Measurements from ENCODE around the gene PDK2.

PDK2 gene

DNA sequence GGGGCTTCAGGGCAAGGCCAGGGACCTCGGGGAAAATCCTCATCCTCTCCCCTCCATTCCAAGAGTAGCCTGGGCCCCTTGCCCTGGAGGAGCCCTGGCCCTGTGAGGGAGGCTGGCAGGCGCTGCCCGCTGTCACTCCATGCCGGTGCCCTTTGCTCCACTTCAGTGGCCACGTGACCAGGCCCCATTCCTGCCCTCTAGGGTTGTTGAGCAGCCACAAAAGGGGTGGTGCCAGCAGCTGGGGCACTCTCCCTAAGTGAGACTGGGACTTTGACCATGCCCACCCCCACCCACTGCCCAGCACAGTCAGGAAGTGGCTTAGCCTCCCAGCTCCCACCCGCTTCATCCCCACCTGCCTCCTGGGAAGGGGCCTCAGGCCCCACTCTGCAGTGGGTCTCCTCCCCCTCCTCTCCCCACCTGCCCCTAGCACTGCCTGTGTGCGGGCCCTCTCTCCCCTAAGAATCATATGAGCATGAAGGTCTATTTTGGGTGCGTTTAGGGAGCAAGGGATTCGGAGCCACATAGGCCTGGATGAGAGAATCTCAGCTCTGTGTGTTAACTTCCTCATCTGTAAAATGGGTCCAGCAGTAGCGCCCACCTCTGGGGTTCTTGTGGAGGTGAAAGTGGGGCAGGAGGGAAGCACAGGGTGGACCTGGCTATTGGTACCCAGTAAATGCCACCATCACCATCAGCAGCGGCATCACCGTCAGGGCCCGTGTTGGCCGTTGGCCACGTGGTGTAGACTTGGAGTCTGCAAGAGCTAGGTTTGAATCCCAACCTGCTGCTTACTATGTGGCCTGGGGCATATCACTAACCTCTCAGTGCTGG lies 7.2 kb downstream of the PDK2 start:
- peak; percentile 62 for DNase-seq

DNA sequence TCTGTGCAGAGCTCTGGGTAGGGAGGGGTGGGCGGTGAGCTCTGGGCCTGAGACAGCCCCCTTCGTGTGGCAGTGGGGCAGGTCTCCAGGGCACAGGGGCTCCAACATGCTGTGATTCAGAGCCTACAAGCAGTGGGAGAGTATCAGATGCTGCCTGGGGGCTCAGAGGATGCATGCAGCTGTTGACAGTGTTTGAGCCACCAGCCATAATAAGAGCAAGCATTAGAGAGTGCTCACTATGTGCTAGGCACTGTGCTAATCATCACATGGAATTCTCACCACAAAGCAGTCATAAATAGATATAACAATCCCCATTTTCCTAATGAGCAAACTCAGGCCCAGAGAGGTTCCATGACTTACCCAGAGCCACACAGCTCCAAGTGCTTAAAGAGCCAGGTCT lies 8.1 kb downstream of the PDK2 start:
- DNase-seq, result no peak

DNA sequence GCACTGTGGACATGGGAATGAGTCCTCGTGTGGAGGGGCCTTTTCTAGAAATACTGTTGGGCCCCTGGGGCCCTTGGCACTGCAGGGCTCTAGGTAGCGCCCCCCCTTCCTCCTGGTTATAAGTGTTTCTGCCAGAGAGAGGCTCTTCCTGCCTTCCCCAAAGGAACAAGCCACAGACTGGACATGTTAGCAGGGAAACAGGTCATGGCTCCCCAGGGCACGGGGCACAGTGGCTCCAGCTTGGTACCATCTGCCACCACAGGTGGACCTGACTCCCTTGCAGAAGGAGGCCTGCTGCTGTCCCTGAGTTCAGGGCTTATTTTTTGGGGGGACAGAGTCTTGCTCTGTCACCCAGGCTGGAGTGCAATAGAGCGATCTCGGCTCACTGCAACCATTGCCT lies 8.8 kb downstream of the PDK2 start:
- no peak for DNase-seq

DNA sequence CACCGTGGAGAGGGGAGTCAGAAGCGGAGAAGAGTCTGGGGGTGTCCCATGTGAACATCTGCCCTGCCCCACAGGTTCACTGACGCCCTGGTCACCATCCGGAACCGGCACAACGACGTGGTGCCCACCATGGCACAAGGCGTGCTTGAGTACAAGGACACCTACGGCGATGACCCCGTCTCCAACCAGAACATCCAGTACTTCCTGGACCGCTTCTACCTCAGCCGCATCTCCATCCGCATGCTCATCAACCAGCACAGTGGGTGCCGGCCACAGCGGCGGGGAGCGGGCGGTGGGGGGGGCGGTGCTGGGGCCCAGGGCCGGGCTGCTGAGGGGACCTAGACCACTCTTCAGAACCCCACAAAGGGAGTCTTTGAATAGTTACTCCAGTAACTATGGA lies 10.7 kb downstream of the PDK2 start:
- DNase-seq, result no peak

DNA sequence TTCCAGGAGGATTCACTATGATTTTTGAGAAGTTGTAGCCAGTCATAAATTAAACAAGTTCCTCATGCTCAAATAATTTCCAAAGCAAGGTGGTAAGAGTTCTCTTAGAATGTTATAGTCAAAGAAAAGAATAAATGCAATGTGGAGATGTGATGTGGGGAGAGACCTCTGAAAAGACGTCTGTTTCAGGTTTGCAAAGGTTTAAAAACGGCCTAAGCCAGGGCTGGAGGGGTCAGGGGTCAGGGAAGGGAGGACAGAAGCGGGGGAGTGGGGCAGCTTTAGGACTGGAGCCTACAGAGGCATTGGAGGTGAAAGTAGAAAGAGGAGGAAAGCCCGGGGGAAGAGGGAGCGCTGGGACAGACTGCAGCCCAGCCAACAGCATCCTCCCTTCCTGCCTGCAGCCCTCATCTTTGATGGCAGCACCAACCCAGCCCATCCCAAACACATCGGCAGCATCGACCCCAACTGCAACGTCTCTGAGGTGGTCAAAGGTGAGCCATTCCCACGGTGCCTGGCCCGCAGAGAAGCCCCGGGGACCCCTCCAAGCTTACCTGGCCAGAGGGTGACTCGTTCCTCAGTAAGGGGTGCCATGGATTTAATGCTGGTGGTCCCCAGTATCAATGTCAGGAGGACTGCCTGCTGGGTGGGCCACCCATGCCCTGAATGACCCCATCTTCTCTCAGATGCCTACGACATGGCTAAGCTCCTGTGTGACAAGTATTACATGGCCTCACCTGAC lies 11.4 kb downstream of the PDK2 start:
- no peak for DNase-seq

DNA sequence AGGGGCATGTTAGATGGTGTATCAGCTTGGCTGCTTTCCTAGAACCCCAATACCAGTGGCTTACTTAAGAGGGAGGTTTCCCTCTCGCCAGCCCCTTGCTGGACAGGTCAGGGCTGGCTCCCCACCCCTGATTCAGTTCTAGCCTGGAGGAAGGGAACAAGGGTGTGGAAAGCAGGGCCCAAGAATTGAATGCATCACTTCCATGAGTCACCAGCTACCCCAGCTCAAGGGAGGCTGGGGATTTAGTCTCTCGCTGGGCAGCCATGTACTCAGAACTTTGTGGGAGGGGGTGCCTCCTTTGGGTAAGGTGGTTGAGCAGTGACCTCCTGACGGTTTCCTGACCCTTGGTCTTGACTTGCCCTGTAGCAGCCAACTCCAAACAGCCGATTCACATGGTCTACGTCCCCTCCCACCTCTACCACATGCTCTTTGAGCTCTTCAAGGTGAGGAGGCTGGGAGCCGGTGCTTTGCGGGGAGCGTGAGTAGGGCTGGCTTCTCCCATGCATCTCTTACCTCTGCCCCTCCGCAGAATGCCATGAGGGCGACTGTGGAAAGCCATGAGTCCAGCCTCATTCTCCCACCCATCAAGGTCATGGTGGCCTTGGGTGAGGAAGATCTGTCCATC lies 12.8 kb downstream of the PDK2 start:
- DNase-seq, result no peak

DNA sequence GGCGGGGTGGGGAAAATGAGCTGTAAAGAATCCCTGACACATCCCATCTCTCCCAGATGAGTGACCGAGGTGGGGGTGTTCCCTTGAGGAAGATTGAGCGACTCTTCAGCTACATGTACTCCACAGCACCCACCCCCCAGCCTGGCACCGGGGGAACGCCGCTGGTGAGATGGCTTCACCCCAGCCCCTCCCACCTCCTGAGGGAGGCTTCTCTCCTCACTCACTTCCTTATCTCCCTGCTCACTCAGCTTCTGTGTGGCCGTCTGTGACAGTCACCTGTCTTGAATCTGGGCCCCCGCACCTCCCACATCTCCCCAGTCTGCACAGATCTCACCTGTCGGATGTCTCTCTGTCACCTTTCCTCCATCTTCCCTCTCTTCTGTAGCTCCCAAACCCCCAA lies 13.4 kb downstream of the PDK2 start:
- DNase-seq, result no peak

DNA sequence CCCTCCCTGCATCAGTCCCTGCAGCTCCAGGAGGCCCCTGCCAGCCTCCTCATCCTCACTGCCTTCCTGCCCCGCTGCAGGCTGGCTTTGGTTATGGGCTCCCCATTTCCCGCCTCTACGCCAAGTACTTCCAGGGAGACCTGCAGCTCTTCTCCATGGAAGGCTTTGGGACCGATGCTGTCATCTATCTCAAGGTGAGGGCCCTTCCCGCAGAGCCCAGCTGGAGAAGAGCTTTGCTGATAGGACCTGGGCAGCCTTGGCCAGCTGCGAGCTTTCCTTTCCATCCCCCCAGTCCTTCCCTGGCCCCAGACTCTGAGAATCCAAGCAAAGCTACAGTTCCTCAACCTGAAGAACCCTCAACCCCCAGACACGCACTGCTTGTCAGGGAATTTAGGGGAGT lies 14.1 kb downstream of the PDK2 start:
- DNase-seq, result no peak

DNA sequence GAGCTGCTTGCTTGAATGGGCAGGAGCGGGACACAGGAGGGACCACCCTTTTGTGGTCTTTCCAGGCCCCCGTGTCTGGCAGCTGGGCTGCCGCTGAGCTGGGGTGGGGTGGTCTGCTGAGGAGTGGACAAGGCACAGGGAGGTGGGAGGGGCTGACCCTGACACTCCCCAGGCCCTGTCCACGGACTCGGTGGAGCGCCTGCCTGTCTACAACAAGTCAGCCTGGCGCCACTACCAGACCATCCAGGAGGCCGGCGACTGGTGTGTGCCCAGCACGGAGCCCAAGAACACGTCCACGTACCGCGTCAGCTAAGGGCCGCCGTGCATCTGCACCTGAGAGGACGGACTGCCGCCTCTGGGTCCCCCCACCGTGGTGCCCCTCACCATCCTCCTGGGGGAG lies 14.6 kb downstream of the PDK2 start:
- DNase-seq, result no peak

DNA sequence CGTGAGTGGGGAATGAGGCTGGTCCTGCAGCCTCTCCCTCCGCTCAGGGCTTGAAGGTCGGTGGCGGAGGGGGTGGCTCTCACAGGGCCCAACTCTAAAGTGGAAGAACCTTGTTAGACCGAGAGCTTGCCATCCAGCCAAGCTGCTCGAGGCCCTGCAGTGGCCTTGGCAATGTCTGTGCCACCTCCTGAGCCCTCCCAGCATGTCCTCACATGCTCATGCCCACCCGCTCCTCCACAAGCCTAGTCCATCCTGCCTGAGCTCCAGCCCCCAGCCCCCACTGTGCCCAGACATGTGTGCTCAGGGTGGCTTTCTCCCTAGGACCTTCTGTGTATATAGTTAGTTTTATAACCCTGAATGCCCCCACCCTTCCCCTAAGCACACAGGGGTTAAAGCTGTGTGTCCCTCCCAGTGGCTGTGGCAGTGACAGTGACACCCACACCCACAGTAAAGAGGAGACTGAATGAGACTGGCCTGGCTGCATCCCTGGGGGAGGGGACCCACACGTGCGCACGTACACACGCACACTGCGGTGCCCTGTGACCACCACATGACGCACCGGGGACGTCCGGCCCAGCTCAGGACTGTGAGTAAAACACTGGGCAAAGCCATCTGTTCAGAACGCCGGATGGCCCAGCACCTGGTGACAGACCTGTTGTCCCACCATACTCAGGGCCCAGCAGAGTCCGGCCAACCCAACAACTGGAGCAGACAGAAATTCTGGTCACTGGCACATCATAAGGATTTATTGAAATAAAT lies 15.6 kb downstream of the PDK2 start:
- no peak for DNase-seq

DNA sequence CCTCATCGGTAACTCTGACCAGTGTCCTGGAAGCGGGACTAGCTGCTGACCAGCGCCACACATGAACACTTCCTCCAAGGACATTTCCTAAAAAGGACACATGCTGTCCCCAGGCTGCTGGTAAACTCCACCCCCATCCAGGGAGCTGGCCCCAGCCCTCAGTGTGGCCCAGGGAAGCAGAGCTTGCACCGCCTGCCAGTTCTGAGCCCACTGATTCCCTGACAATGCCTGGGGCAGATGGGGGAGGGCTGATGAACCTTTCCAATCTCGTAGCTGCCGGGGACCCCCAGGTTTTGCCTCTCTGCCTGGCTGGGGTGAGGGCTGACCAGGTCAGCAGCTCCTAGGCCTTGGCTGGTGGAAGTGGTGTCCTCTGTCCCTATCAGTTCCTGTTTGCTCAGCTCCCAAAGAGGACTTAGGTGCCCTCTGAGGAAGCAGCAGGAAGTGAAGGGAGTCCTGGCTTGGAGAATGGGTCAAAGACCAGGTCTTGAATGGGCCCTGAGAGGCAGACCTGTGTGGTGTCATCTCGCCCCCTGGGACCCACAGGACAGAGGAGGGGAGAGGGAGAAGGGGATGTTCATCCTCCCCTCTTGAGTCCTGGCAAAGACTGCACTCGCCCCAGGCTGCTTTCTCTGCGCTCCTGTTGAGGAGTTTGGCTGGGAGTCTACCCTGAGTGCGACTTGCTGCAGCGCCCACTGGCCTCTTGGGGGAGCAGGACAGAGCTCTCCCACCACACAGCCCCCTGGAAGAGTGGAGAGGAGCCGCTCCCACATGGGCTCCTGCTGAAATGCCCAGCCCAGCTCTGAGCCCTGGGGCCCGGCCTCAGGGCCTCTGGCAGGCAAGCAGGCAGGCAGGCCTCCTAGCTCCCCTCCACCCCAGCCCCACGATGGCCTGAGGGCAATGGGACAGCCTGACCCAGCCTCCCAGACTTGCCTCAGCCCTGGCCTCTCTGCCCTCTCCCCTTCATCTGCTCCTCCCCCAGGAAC lies 16.8 kb downstream of the PDK2 start:
- DNase-seq, result no peak

DNA sequence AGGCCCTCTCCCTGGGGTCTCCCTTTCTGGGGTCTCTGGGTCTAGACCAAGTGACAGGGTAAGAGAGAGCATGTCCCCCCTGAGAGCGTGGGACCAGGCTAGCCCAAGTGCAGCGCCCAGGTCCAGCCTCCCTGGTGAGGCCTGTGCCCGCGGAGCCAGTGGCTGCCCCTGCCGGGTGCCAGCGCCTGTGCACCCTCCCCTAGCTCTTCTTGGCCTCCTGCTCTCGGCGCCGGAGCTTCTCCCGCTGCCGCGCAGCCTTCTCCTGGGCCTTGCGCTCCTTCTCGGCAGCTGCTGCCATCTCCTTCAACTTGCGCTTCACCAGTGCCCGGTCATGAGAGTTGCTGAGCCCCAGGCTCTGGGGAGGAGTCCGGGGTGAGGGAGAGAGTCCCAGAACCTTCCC lies 17.5 kb downstream of the PDK2 start:
- no peak for DNase-seq

DNA sequence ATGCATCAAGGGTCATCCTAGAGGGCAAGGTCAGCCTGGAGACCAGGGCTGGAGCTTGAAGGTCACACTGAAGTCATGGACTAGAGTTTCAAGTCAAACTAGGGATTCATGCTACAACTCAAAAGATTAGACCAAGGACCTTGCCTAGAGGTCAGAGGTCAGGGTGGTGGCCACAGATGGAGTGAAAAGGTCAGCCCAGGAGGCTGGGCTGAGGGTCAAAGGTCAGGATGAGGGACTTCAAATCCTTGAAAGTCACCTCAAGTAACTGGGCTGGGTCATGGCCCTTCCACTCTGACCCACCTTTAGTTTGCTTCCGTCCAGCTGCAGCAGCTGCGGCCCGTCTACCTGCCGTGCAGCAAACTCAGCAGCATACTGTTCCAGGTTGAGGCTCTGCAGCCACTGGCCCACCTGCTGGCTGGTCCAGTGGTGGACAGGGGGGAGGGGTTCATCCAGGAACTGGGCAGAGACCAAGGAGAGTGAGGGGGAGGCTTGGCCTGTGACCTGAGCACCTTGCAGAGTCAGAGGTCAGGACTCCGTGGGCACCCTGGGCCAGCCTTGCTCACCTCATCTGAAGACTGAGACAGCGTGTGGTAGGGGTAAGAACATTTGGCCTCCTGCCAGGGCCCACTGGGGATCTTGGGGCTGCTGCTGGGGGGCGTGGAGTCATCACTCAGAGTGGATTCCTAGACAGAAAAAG lies 18.6 kb downstream of the PDK2 start:
- DNase-seq, result no peak

DNA sequence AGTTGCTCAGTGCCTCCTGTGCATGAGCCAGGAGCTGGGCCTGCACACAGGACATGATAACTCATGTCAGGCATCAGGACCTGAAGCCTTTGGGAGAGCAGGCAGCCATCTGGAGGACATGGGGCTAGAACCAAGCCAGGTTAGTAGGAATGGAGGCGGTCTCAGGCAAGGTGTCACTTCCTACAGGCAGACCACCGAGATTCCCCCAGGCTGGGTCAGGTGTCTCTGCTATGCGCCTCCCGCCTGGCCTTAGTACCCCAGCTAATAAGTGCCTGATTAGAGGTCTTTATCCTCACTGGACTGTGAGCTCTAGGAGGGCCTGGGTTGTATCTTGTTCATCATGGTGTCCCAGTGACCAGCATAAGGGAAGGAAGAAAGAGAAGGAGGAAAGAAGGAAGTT lies 19.2 kb downstream of the PDK2 start:
- no peak for DNase-seq

DNA sequence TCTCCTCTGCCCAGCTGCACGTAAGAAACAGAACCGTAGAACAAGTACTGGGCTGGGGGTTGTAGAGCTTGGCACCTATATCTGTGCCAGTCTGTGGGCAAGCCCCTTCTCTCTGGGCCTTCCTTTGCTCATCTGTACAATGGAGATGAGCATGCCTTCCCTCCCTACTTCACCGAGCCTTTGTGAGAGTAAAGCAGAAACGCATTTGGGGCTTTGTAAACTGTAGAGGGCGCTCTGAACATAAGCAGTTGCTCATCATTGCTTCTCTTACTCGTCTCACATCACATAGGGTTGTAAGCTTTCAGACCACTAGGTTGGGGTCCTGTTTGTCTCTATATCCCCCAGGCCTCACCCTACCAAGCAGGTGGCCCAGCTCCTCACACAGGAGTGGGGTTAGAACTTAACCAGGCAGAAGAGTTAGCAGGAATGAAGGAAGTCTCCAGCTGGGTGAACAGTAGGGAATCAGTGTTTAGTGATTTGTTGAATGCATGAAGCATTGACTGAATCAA lies 19.8 kb downstream of the PDK2 start:
- DNase-seq, result no peak

DNA sequence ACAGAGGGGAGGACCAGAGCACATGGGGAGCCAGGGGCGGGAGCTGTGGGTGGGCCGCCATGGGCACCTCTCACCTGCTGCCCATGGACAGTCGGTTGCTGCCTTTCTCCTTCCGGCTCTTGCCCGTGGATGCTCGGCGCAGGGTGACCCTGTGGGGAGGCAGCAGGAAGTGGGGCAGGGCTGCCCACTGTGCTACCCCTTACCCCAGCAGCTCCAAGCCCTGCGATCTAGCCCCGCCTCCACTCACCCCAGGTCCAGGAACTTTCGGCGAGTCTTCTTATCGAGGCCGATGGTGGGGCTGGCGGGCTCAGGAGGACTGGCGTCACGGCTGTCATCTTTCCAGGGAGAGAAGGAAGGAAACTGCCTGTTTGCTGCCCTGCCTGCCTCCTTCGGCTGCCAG lies 20.6 kb downstream of the PDK2 start:
- DNase-seq, result no peak

DNA sequence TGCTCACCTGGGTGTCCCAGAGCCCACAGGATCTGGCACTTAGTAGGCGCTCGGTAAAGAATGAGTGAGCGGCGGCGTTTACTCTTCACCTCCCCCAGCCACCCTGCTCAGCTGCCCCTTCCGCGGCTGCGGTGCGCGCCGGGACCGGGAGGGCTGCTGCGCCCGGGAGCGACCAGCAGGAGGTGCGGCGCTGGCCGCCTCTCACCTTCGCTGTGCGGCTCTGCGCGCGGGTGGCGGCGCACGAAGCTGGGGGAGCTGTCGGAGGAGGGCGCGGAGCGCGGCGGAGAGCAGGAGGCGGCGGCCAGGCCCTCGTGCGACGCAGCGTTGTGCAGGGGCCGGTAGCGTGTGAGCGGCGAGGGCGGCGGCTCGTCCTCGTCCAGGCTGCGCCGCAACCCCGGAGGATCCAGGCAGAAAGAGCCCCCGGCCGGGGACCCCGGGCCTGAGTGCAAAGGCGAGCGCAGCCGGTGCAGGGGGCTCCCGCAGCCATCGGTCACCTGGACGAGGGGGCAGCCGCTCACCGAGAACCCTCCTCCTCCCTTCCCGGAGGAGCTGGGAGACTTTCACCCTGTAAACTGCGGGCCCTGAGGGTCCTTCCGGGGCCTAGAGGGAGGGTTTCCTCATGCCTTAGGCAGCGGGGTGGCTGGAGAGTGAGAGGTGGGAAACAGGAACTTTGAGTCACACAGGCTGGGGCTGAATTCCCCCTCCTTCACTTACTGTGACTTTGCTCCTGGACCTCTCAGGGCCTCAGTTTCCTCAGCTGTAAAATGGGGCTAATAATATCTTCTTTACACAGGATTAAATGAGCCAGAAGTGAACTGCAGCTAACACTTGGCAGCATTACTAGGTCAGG lies 22.3 kb downstream of the PDK2 start:
- DNase-seq, result peak; percentile 78

DNA sequence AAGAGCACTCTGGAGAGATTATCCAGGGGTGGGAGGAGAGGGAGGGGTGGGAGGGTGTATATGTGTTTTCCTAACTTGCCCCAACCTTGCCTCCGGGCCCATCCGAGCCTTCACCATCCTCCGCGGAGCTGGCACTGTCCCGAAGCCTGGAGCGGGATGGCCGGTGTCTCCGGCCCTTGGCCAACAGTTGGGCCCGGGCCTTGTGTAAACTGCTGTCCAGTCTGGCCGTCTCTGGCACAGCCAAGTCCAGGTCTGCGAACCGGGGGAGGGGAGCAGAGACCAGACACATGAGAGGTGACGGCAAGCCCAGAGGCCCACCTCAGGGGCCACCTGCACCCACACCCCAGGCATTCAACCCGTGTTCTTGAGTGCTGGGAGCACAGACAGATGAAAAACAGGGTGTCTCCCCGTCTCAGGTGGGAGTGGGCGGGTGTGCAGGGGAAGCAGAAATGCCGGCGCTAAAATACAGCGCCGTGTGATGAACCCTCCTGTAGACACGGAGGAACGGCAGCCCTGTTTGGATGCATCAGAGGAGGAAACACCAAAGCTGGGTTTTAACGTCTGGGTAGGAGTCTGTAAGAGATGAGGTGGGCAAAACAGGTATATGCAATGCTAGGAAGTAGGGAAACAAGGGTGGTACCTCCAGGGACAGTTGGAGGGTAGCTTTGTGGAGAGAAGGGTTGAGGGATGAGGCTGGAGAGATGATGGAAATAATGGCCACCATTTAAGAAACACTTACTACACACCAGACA lies 23.1 kb downstream of the PDK2 start:
- DNase-seq, result no peak

DNA sequence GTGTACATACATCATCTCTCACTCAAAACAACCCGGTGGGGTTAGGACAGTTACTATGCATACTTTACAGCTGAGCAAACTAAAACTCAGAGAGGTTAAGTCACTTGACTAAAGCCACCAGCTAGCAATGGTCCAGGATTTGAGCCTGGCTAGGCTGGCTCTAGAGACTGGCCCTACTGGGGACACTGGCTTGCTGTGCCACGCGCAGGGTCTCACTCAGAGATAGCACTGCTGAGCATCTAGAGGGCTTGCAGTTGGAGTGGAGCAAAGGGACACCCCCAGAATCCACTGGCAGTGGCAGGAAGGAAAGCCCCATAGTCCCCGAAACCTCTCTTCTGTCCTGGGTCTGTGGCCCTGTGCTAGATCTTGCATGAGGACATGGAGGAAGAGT lies 23.7 kb downstream of the PDK2 start:
- DNase-seq, result no peak
